GM12874 (cell line): ENCODE data around the gene AARS2.
A peak's percentile ranks its signal among the peaks of the same experiment; 100 is the strongest.

ENCODE experiments used
- CTCF ChIP-seq: IDR thresholded peaks from 2 replicates; pipeline ENCODE4 v1.5.1; 2011; ENCODE audit warnings: low read depth, mild to moderate bottlenecking, control low read depth, low read length, moderate library complexity; ENCODE audit not compliant: insufficient read depth

AARS2 gene

GRCh38 chr6:44265722-44266233 lies 47.4 kb downstream of the AARS2 start:
- no peak for TF ChIP-seq CTCF

DNA sequence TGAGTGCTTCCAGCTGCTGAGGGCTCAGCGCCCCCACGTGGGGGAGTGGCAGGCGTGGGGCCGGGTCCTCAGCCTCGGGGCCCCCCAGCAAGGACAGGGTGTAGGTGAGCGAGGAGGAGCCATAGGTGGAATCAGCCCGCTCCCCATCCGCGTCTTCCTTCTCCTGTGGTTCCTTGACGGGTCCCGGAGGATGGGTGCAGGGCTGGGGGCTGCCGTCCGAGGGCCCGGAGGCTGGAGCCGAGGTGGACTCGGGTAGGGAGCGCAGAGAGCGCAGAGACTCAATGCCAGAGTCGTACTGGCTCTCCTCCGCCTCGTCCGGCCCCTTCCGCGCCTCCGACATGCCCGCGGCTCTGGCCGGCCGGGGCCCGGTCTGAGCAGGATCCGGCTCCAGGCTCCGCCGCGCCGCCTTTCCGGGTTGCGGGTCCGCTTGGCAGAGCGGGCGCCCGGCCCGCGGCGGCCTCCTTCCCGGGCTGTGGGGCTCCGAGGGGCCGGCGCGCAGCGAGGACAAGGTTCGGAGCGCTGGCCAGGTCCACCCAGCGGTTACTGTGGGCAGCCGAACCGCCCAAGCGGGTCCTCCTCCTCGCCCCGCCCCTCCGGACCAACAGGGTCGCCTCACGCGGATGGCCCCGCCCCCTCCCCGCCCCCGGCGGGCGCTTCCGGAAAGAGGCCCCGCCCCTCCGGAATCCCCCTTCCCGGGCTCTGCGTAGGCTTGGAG lies 48.0 kb downstream of the AARS2 start, which contains the start of gene NFKBIE:
Gene NFKBIE, minus strand, starts transcription at position 545 of the 715 bp plus-strand sequence. Its CDS starts 205 bp downstream, at position 340.
- peak; percentile 59 for TF ChIP-seq CTCF

- no peak for TF ChIP-seq CTCF
Observed at GRCh38 chr6:44264154-44265006, 48.8 kb downstream of the AARS2 start.

DNA sequence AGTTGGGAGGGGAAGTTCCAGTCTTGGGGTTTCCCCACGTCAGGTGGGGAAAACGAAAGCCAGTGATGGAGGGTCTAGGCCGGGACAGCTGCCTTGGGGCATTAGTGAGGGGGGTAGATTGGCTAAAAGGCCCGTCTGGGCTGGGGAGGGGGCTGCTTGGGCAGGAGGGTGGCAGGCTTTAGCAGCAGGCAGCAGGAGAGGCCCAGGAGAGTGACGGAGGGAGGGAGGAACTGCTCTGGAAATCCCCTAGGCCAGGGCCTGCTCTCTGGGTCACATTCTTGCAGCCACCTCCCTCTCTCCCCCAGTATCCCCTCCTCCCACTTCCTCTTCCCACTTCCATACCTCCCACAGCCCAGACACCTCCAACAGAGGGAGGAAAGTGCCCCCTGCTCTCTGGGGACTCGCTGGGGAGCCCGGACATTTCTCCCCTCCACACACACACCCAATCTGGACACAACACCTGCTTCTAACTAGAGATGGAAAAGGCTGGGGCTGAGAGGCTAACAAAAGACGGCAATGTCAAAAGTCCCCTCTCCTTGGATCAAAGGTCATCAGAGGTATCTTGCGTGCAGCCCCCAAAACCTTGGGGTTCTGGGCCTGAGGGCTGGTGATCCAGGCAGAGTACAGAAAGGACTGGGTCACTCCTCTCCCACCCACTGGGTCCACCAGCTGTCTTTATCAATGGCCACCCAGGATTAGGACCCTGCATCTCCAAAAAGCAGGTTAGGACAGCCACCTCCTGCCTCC lies 49.6 kb downstream of the AARS2 start:
- no peak for TF ChIP-seq CTCF

DNA sequence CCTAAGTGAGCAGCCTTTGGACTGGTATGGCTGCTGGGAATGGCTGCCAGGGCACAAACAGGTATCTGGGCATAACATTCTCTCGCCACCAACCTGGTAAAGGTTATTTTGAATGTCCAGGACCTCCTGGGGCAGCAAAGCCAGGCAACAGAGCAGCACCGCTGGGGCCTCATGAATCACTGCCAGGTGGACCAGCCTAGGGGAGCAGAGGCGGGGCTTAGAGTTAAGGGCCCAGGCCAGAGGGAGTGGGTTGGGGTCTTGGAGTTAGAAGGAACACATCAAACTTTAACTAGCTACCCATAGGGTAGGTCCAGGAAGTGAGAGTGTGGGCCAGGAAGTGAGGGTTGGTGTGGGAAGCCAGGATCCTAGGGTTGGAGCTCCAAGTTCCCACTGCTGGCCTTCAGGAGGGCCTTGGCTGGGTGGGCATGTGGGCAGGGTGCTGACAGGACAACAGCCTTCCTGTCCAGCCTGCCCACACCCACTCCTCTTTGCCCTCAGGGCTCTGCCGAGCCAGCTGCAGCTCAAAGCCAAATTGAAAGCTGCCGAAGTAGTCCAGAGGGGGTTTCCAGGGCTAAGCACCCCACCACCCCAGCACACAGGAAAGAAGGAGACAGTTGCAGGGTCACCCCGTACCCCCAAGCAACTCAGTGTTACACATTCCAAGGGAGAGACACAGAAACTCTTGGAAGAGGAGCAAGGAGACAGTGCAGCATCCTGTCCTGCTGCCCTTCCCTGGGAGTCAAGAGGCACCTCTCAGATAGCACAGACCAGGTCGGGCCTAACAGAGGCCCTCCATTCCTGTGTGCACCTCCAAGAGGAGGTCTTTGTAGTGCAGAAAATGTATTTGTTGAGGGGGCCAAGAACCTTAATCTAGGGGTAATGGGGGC lies 50.4 kb downstream of the AARS2 start:
- TF ChIP-seq CTCF = no peak

GRCh38 chr6:44261581-44261980 lies 51.6 kb downstream of the AARS2 start:
- TF ChIP-seq CTCF = no peak
